ENCODE results near the gene ZNF862. TPM values are rescaled to one million over a fixed set of nuclear protein-coding genes. Genes with fewer than 3 reads are reported as not detected.

ZNF862 gene
- total RNA-seq, 1 experiment from 2014 or later, result 9.2 TPM

DNA sequence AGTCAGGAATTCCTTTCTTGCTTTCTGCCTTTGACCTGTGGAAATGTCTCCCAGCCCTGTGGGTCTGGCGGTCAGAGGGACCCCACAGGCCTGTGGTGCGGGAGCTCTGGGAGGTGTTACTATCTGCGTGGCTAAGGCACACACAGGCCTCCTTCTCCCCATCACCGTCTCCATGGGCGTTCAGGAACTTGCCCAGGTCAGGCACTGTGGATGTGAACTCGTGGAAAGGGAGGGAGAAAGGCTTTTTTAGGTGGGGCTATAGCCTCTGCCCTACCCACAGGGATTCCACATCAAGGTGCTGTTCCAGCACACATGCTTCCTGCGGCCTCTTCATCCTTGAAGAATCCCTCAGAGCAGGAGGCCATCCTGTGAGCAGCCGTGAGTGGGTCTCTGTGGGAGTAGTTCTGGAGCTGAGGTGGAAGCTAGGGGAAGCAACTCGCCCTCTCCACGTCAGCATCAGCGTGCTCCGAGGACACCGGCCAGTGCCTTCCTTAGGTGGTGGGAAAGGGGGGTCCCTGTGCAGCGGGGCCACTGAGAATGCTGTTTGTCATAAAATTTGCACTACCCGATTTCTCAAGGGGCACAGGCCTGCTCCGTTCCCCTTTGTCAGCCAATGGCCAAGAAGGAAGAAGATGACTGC is 28.1 kb downstream of the ZNF862 start:
- no peaks in the 10 kb centered on the region for H3K79me2 ChIP-seq (ENCODE audit: low read length)
- no peak for DNase-seq
- no peaks in the 10 kb centered on the region for H4K20me1 ChIP-seq (ENCODE audit: insufficient read depth, low read depth, low read length)
- H2AFZ ChIP-seq (ENCODE audit: low read length), result no peak overlapping the region
- H3K4me1 ChIP-seq (ENCODE audit: low read length), result no peaks in the 10 kb centered on the region
- H3K4me2 ChIP-seq (ENCODE audit: low read depth, low read length, poor library complexity, severe bottlenecking), result no peak overlapping the region
- no peaks in the 10 kb centered on the region for H3K9me3 ChIP-seq (ENCODE audit: low read length)
- no peaks in the 10 kb centered on the region for H3K36me3 ChIP-seq (ENCODE audit: insufficient read depth, low read length)
- H3K27ac ChIP-seq (ENCODE audit: low read length), result no peak overlapping the region
- H3K4me3 ChIP-seq (ENCODE audit: low read length), result no peak overlapping the region
- H3K27me3 ChIP-seq (ENCODE audit: low read length), result no peaks in the 10 kb centered on the region
- no peak overlapping the region for H3K9ac ChIP-seq (ENCODE audit: low read length)
- no peaks in the 10 kb centered on the region for H3K9me2 ChIP-seq (replicated peaks; ENCODE audit: insufficient read depth, low read length)

DNA sequence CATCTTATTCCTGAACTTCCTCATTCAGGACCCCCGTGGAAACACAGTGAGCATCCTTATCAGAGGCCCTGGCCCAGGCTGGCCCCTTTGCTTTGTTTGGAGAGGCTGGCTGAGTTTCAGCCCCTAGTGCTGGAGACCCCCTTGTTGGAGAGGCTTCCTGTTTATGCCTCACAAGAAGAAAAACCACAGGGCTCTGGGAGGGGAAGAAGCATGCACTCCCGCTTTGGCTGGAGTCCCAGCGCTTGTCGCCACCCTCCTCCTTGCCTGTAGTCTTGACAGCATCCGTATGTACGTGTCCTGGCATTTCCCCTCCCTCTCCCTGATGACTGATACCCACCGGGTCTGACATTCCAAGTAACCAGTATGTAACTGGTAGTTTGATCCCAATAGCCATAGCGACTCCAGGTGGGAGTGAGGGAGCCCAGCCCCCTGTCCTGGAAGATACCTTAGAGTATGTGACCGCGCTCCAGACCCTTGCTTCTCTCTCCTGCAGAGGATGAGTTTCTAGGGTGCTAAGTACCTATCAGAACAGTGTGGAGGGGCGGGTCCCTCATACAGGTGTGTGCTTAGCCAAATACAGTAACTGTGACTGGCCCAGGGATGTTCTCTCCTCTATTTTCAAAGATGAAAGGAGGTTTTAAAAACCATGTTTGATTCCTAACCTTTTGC is 28.7 kb downstream of the ZNF862 start:
- Histone ChIP-seq H3K4me1 (ENCODE audit: low read length) (peaks cover 4% of the 10 kb centered on the region), H3K27ac (ENCODE audit: low read length) (no peak overlapping the region), H3K9ac (ENCODE audit: low read length) (no peak overlapping the region), H3K4me2 (ENCODE audit: low read depth, low read length, poor library complexity, severe bottlenecking) (no peak overlapping the region), H3K36me3 (ENCODE audit: insufficient read depth, low read length) (no peaks in the 10 kb centered on the region), H4K20me1 (ENCODE audit: insufficient read depth, low read depth, low read length) (no peaks in the 10 kb centered on the region), H3K79me2 (ENCODE audit: low read length) (no peaks in the 10 kb centered on the region), H3K9me3 (ENCODE audit: low read length) (no peaks in the 10 kb centered on the region), H3K4me3 (ENCODE audit: low read length) (no peak overlapping the region), H3K9me2 (replicated peaks; ENCODE audit: insufficient read depth, low read length) (no peaks in the 10 kb centered on the region), H3K27me3 (ENCODE audit: low read length) (no peaks in the 10 kb centered on the region), H2AFZ (ENCODE audit: low read length) (no peak overlapping the region)
- no peak for DNase-seq

DNA sequence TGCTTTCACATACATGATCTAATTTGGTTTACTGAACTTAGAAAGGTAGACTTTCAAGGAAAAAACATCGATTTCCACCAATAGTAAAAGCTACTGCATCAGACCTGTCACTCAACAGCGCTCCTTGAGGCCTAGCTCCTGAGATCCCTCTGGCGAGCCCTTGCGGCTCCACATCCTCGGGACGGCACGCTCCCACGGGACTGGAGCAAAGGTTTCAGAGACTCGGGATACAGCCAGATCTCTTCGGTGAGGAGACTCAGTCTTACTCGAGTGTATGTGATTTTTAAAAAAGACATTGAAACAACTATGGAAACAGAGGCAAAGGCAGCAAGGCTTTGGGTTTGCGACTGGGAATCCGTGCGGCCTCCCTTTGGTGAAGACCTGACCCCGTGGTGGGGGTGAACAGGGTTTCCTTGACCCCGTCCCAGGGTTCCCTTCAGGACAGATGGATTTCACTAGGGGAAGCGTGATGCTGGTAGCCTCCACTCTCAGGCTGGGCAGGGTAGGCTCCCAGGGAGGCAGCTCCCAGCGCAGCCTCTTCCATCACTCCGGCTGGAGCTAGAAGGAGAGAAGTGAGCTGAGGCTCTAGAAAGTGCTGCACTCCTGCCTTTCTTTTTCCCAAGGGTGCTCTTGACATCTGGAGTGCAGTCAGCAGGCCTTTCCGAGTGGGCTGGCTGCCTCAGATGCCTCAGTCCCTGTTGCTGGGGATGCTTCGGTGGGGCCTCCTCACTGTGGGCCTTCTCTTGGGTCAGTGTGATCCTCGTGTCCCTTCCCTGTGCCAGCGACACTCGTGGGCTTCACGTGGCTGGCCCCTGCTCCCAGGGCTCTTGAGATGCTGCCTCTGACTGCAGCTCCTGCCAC is 29.8 kb downstream of the ZNF862 start:
- H2AFZ ChIP-seq (ENCODE audit: low read length), result no peak overlapping the region
- no peaks in the 10 kb centered on the region for H3K9me2 ChIP-seq (replicated peaks; ENCODE audit: insufficient read depth, low read length)
- H3K9me3 ChIP-seq (ENCODE audit: low read length), result no peaks in the 10 kb centered on the region
- H3K79me2 ChIP-seq (ENCODE audit: low read length), result no peaks in the 10 kb centered on the region
- H3K4me1 ChIP-seq (ENCODE audit: low read length), result peaks cover 5% of the 10 kb centered on the region
- H3K4me3 ChIP-seq (ENCODE audit: low read length), result no peak overlapping the region
- H3K27ac ChIP-seq (ENCODE audit: low read length), result no peak overlapping the region
- DNase-seq, result no peak
- no peaks in the 10 kb centered on the region for H4K20me1 ChIP-seq (ENCODE audit: insufficient read depth, low read depth, low read length)
- no peaks in the 10 kb centered on the region for H3K27me3 ChIP-seq (ENCODE audit: low read length)
- H3K9ac ChIP-seq (ENCODE audit: low read length), result no peak overlapping the region
- no peak overlapping the region for H3K4me2 ChIP-seq (ENCODE audit: low read depth, low read length, poor library complexity, severe bottlenecking)
- H3K36me3 ChIP-seq (ENCODE audit: insufficient read depth, low read length), result no peaks in the 10 kb centered on the region

DNA sequence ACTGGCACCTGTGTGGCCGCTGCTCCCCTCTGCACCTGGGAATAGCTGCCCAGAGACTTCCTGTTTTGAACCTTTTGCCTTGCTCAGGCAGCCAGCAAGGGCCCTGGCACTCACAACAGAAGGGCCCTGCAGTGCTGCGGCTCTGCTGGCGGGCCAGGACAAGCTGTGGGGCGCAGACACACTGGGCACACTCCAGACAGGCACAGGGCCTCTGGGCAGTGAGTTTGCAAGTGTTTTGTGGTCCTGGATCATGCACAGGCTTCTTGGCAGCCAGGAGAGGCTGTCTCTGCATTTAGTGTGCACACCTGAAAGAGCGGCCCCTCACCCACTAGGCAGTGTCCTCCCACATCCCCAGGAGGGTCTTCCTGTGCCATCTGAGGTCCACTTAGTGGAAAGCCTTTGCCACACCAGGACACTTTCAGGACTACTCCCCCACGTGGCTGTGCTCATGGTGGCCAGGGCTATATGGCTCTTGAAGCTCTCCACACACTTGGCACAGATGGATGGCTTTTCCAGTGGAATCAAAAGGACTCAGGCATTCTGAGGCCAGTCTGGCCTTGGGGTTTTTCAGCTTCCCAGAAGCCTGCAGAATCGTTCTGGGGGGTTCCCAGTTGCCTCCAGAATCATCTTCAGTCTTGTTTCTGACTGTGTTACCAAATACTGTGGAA is 30.6 kb downstream of the ZNF862 start:
- Histone ChIP-seq H3K9ac (ENCODE audit: low read length) (no peak overlapping the region), H4K20me1 (ENCODE audit: insufficient read depth, low read depth, low read length) (no peaks in the 10 kb centered on the region), H3K4me3 (ENCODE audit: low read length) (no peak overlapping the region), H3K9me2 (replicated peaks; ENCODE audit: insufficient read depth, low read length) (no peaks in the 10 kb centered on the region), H3K36me3 (ENCODE audit: insufficient read depth, low read length) (no peaks in the 10 kb centered on the region), H3K4me2 (ENCODE audit: low read depth, low read length, poor library complexity, severe bottlenecking) (no peak overlapping the region), H3K27ac (ENCODE audit: low read length) (no peak overlapping the region), H3K79me2 (ENCODE audit: low read length) (no peaks in the 10 kb centered on the region), H3K27me3 (ENCODE audit: low read length) (no peaks in the 10 kb centered on the region), H3K9me3 (ENCODE audit: low read length) (no peaks in the 10 kb centered on the region), H2AFZ (ENCODE audit: low read length) (no peak overlapping the region), H3K4me1 (ENCODE audit: low read length) (peaks cover 11% of the 10 kb centered on the region)
- no peak for DNase-seq

DNA sequence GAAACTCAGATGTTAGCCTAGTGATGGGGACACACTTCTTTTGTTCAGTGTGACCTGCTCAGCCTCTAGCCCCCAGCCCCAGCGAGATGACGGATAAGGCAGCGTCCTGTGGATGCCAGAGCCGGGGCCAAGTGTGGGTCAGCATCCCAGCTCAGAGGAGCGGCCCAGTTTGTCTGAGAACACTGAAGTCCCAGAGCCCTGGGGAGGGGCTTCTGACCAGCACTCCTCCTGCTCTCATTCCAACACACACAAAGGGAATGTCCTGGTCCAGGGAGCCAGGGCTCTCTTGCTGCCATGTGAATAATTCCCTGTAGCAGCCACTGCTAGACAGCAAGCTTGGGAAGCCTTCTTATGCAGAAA is 31.1 kb downstream of the ZNF862 start:
- Histone ChIP-seq H3K4me1 (ENCODE audit: low read length) (peaks cover 14% of the 10 kb centered on the region), H3K27me3 (ENCODE audit: low read length) (no peaks in the 10 kb centered on the region), H3K27ac (ENCODE audit: low read length) (no peak overlapping the region), H3K9ac (ENCODE audit: low read length) (no peak overlapping the region), H3K9me3 (ENCODE audit: low read length) (no peaks in the 10 kb centered on the region), H3K4me3 (ENCODE audit: low read length) (no peak overlapping the region), H3K79me2 (ENCODE audit: low read length) (no peaks in the 10 kb centered on the region), H3K36me3 (ENCODE audit: insufficient read depth, low read length) (no peaks in the 10 kb centered on the region), H3K4me2 (ENCODE audit: low read depth, low read length, poor library complexity, severe bottlenecking) (no peak overlapping the region), H4K20me1 (ENCODE audit: insufficient read depth, low read depth, low read length) (no peaks in the 10 kb centered on the region), H3K9me2 (replicated peaks; ENCODE audit: insufficient read depth, low read length) (no peaks in the 10 kb centered on the region), H2AFZ (ENCODE audit: low read length) (no peak overlapping the region)
- DNase-seq, result no peak

DNA sequence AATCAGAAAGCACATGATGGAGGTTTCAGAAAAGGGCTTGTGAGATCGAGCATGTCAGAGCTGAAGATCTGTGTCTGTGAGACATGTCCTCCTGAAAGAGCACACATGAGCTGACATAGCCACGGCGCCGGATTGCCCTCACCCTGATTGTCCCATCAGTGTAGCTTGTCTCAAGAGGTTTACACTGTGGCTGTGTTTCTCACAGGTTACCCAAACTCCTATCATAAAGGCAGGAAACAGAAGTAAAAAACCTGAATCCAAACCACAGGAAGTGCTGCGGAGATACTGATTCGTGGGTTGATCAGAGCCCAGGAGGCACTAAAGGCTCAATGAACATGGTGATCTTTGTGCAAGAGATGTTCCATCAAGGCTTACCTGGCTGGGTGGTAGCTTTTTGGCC is 31.7 kb downstream of the ZNF862 start:
- H3K9me3 ChIP-seq (ENCODE audit: low read length), result no peaks in the 10 kb centered on the region
- peaks cover 19% of the 10 kb centered on the region for H3K4me1 ChIP-seq (ENCODE audit: low read length)
- H4K20me1 ChIP-seq (ENCODE audit: insufficient read depth, low read depth, low read length), result no peaks in the 10 kb centered on the region
- no peak overlapping the region for H3K27ac ChIP-seq (ENCODE audit: low read length)
- H3K79me2 ChIP-seq (ENCODE audit: low read length), result no peaks in the 10 kb centered on the region
- no peak overlapping the region for H2AFZ ChIP-seq (ENCODE audit: low read length)
- no peaks in the 10 kb centered on the region for H3K36me3 ChIP-seq (ENCODE audit: insufficient read depth, low read length)
- DNase-seq, result no peak
- H3K9ac ChIP-seq (ENCODE audit: low read length), result no peak overlapping the region
- no peaks in the 10 kb centered on the region for H3K9me2 ChIP-seq (replicated peaks; ENCODE audit: insufficient read depth, low read length)
- H3K27me3 ChIP-seq (ENCODE audit: low read length), result no peaks in the 10 kb centered on the region
- no peak overlapping the region for H3K4me2 ChIP-seq (ENCODE audit: low read depth, low read length, poor library complexity, severe bottlenecking)
- no peak overlapping the region for H3K4me3 ChIP-seq (ENCODE audit: low read length)

DNA sequence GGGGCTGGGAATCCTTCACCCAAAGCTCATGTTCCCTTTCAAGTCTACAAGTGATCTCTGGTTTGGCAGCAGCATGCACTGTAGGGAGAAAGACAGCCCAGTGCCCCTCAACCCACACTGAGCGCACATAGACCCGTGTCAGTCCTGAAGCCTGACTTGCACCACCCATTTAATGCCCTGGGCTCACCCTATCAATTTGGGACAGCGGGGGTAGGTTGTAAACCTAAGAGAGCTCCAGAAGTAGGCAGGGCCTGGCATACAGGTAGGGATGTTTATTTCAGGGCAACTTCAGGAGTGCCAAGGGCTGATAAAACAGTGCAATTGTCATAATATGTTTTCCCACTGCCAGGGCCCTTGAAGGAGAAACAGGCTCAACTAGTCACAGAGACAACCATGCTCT is 32.1 kb downstream of the ZNF862 start:
- no peaks in the 10 kb centered on the region for H4K20me1 ChIP-seq (ENCODE audit: insufficient read depth, low read depth, low read length)
- no peaks in the 10 kb centered on the region for H3K27me3 ChIP-seq (ENCODE audit: low read length)
- H3K9ac ChIP-seq (ENCODE audit: low read length), result no peak overlapping the region
- no peaks in the 10 kb centered on the region for H3K79me2 ChIP-seq (ENCODE audit: low read length)
- no peak overlapping the region for H3K27ac ChIP-seq (ENCODE audit: low read length)
- no peak overlapping the region for H3K4me2 ChIP-seq (ENCODE audit: low read depth, low read length, poor library complexity, severe bottlenecking)
- peaks cover 21% of the 10 kb centered on the region for H3K4me1 ChIP-seq (ENCODE audit: low read length)
- DNase-seq, result no peak
- H2AFZ ChIP-seq (ENCODE audit: low read length), result no peak overlapping the region
- no peak overlapping the region for H3K4me3 ChIP-seq (ENCODE audit: low read length)
- H3K9me3 ChIP-seq (ENCODE audit: low read length), result no peaks in the 10 kb centered on the region
- H3K36me3 ChIP-seq (ENCODE audit: insufficient read depth, low read length), result no peaks in the 10 kb centered on the region
- H3K9me2 ChIP-seq (replicated peaks; ENCODE audit: insufficient read depth, low read length), result no peaks in the 10 kb centered on the region
